WTC11 (cell line): Measurements from ENCODE around the gene PNCK. TPM values are rescaled to one million over a fixed set of nuclear protein-coding genes. Genes with fewer than 3 reads are reported as not detected.

ENCODE experiments used
- ATAC-seq: fragments of 200-7000 bp; cut with Tn5 transposase; 2 replicates; pipeline ENCODE4 v1.10.0; 2021; ENCODE audit warnings: mild to moderate bottlenecking, moderate library complexity
- CTCF ChIA-PET: fragments of 300-600 bp; sonication (Branson Sonifier 250); formaldehyde crosslinking; loops from one replicate; lab custom pipeline; 2021; ENCODE audit warnings: antibody characterized with exemption; lab: Charles Lee
- POLR2A ChIA-PET: fragments of 350-600 bp; sonication (Branson Sonifier 250); formaldehyde crosslinking; loops from one replicate; lab custom pipeline; 2021; ENCODE audit warnings: antibody characterized with exemption; lab: Charles Lee
- DNase-seq: peaks from one replicate; pipeline ENCODE4 v3.0.0; 2021; ENCODE audit warnings: low spot score
- H3K27ac Mint-ChIP-seq: 2 replicates; pipeline ENCODE4 v1.8.0; 2021; ENCODE audit warnings: mixed read lengths
- H3K27me3 Mint-ChIP-seq: 2 replicates; pipeline ENCODE4 v1.8.0; 2021; ENCODE audit warnings: low read depth, mild to moderate bottlenecking, moderate library complexity, mixed read lengths
- H3K36me3 Mint-ChIP-seq: 2 replicates; pipeline ENCODE4 v1.8.0; 2021; ENCODE audit warnings: mixed read lengths
- H3K4me1 Mint-ChIP-seq: 2 replicates; pipeline ENCODE4 v1.8.0; 2022; ENCODE audit warnings: mixed read lengths
- H3K4me3 Mint-ChIP-seq: 2 replicates; pipeline ENCODE4 v1.8.0; 2021; ENCODE audit warnings: mild to moderate bottlenecking, moderate library complexity, mixed read lengths
- H3K9me3 Mint-ChIP-seq: 2 replicates; pipeline ENCODE4 v1.8.0; 2021; ENCODE audit warnings: mixed read lengths
- CDX4 ChIP-seq: fragments of 250-450 bp; sonication (Bioruptor Pico); IDR thresholded peaks from 2 replicates; pipeline ENCODE4 v1.9.0; 2021; ENCODE audit warnings: moderate library complexity, mild to moderate bottlenecking, inconsistent platforms, borderline replicate concordance
- CTCF ChIP-seq: fragments of 200-600 bp; IDR thresholded peaks from 2 replicates; pipeline ENCODE4 v1.8.0; 2022; ENCODE audit warnings: antibody characterized with exemption
- E2F4 ChIP-seq: sonication (generic); formaldehyde crosslinking; IDR thresholded peaks from 2 replicates; pipeline ENCODE4 v1.8.1; 2022; ENCODE audit warnings: low read depth, mild to moderate bottlenecking, moderate library complexity, missing genetic modification reagents, borderline replicate concordance
- ESRRA ChIP-seq: sonication (generic); formaldehyde crosslinking; IDR thresholded peaks from 2 replicates; pipeline ENCODE4 v1.8.1; 2022; ENCODE audit warnings: mild to moderate bottlenecking, missing genetic modification reagents, borderline replicate concordance
- FOXP1 ChIP-seq: sonication (generic); formaldehyde crosslinking; IDR thresholded peaks from 2 replicates; pipeline ENCODE4 v1.8.0; 2022; ENCODE audit warnings: missing genetic modification reagents, mild to moderate bottlenecking, moderate library complexity, borderline replicate concordance
- GABPB1 ChIP-seq: sonication (generic); formaldehyde crosslinking; IDR thresholded peaks from 2 replicates; pipeline ENCODE4 v1.8.1; 2023; ENCODE audit warnings: mild to moderate bottlenecking, missing genetic modification reagents
- GRHL2 ChIP-seq: fragments of 250-450 bp; sonication (Bioruptor Pico); IDR thresholded peaks from 2 replicates; pipeline ENCODE4 v1.8.0; 2022; ENCODE audit warnings: mild to moderate bottlenecking, moderate library complexity; ENCODE audit not compliant: insufficient replicate concordance, severe bottlenecking
- JAZF1 ChIP-seq: fragments of 250-450 bp; sonication (Bioruptor Pico); IDR thresholded peaks from 2 replicates; pipeline ENCODE4 v1.9.0; 2021; ENCODE audit warnings: moderate library complexity, mild to moderate bottlenecking, inconsistent platforms
- KAT7 ChIP-seq: sonication (generic); formaldehyde crosslinking; IDR thresholded peaks from 2 replicates; pipeline ENCODE4 v1.8.1; 2023; ENCODE audit warnings: missing genetic modification reagents, mild to moderate bottlenecking, borderline replicate concordance
- MXD4 ChIP-seq: fragments of 250-450 bp; sonication (Bioruptor Pico); IDR thresholded peaks from 2 replicates; pipeline ENCODE4 v1.8.0; 2021; ENCODE audit warnings: mild to moderate bottlenecking, moderate library complexity, borderline replicate concordance
- NR2C2 ChIP-seq: sonication (generic); formaldehyde crosslinking; IDR thresholded peaks from 2 replicates; pipeline ENCODE4 v1.8.0; 2022; ENCODE audit warnings: mild to moderate bottlenecking, missing genetic modification reagents
- OVOL2 ChIP-seq: fragments of 250-450 bp; sonication (Bioruptor Pico); IDR thresholded peaks from 2 replicates; pipeline ENCODE4 v1.9.0; 2021; ENCODE audit warnings: mild to moderate bottlenecking, borderline replicate concordance
- SOX15 ChIP-seq: fragments of 250-450 bp; sonication (Bioruptor Pico); IDR thresholded peaks from 2 replicates; pipeline ENCODE4 v1.9.0; 2021; ENCODE audit warnings: mild to moderate bottlenecking
- TCF7 ChIP-seq: sonication (generic); formaldehyde crosslinking; IDR thresholded peaks from 2 replicates; pipeline ENCODE4 v1.8.0; 2022; ENCODE audit warnings: mild to moderate bottlenecking, low read depth, missing genetic modification reagents, moderate library complexity
- TP53 ChIP-seq: sonication (generic); formaldehyde crosslinking; IDR thresholded peaks from 2 replicates; pipeline ENCODE4 v1.8.1; 2023; ENCODE audit warnings: mild to moderate bottlenecking, missing genetic modification reagents
- ZBTB21 ChIP-seq: sonication (generic); formaldehyde crosslinking; IDR thresholded peaks from 2 replicates; pipeline ENCODE4 v1.8.1; 2023; ENCODE audit warnings: mild to moderate bottlenecking, missing genetic modification reagents, borderline replicate concordance
- ZNF219 ChIP-seq: sonication (generic); formaldehyde crosslinking; IDR thresholded peaks from 2 replicates; pipeline ENCODE4 v1.8.0; 2023; ENCODE audit warnings: missing genetic modification reagents, mild to moderate bottlenecking, borderline replicate concordance
- ZNF396 ChIP-seq: fragments of 250-450 bp; sonication (Bioruptor Pico); IDR thresholded peaks from 2 replicates; pipeline ENCODE4 v1.8.0; 2021; ENCODE audit warnings: mild to moderate bottlenecking, moderate library complexity, borderline replicate concordance
- ZNF532 ChIP-seq: fragments of 250-450 bp; sonication (Bioruptor Pico); IDR thresholded peaks from 2 replicates; pipeline ENCODE4 v1.9.0; 2021; ENCODE audit warnings: mild to moderate bottlenecking, borderline replicate concordance
- total RNA-seq: library from RNA; stranded (reverse); gene quantifications from 3 replicates; pipeline ENCODE4 v1.2.3, GENCODE V29; 2021

PNCK gene
- total RNA-seq, 1 experiment from 2014 or later = 8.6 TPM

GRCh38 chrX:153708415-153708814, 34.8 kb upstream of the PNCK start:
- Mint-ChIP-seq H3K4me3 (no peak overlapping the region), H3K36me3 (peaks cover 12% of the 10 kb centered on the region; the same call in 1 of the 2 replicates), H3K9me3 (no peaks in the 10 kb centered on the region), H3K27me3 (no peaks in the 10 kb centered on the region), H3K27ac (no peak overlapping the region), H3K4me1 (0 out of 2 replicates have a peak, but pooled peaks cover 3% of the 10 kb centered on the region)
- DNase-seq (peak; percentile 73), ATAC-seq (peak; percentile 84)
- TF ChIP-seq CDX4 (CRISPR knock-in tag) (no peak), OVOL2 (CRISPR knock-in tag) (no peak), GABPB1 (CRISPR knock-in tag) (no peak)
- CTCF ChIA-PET = interaction anchor here (0.6 to 2.3 kb wide), 18 partner anchors 9 to 291 kb away, joined by 3 to 29 read pairs (median 5); partner anchors contain the start of genes ATP2B3, DUSP9 and SLC6A8
- POLR2A ChIA-PET = interaction anchor here (0.9 kb wide), 1 partner anchor 16 kb away, joined by 3 read pairs; no protein-coding TSS in a partner anchor

- H3K36me3 Mint-ChIP-seq = peaks cover 8% of the 10 kb centered on the region; the same call in 1 of the 2 replicates
- H3K9me3 Mint-ChIP-seq = no peaks in the 10 kb centered on the region
- no peak for DNase-seq
- ChIA-PET CTCF (interaction anchor here (1.5 to 2.2 kb wide), 4 partner anchors 8 to 168 kb away, joined by 5 to 28 read pairs (median 6); no protein-coding TSS in a partner anchor), POLR2A (no interaction called here)
- no peak for TF ChIP-seq JAZF1 (CRISPR knock-in tag)
- no peak for TF ChIP-seq TP53 (CRISPR knock-in tag)
- TF ChIP-seq E2F4 (CRISPR knock-in tag) = no peak
- TF ChIP-seq ZBTB21 = no peak
- no peak for TF ChIP-seq ZNF532 (CRISPR knock-in tag)
- TF ChIP-seq NR2C2 (CRISPR knock-in tag) = no peak
- no peak for TF ChIP-seq FOXP1 (CRISPR knock-in tag)
- TF ChIP-seq MXD4 (CRISPR knock-in tag) = no peak
- TF ChIP-seq KAT7 = no peak
- TF ChIP-seq ZNF219 = no peak
- TF ChIP-seq SOX15 (CRISPR knock-in tag) = no peak
- TF ChIP-seq TCF7 = no peak
- TF ChIP-seq GRHL2 (CRISPR knock-in tag) = no peak
- TF ChIP-seq ZNF396 (CRISPR knock-in tag) = no peak
- no peak for TF ChIP-seq ESRRA (CRISPR knock-in tag)
- no peak for TF ChIP-seq CTCF
- no peak for ATAC-seq
- peak overlapping the region; percentile 23; the same call in 1 of the 2 replicates for H3K27ac Mint-ChIP-seq
- no peak overlapping the region for H3K4me3 Mint-ChIP-seq
- 0 out of 2 replicates have a peak, but pooled peaks cover 3% of the 10 kb centered on the region for H3K4me1 Mint-ChIP-seq
- no peaks in the 10 kb centered on the region for H3K27me3 Mint-ChIP-seq
Observed at GRCh38 chrX:153707406-153707805, 33.8 kb upstream of the PNCK start.
